ENCODE results near the gene NSMCE3. TPM values are rescaled to one million over a fixed set of nuclear protein-coding genes. Genes with fewer than 3 reads are reported as not detected.
A peak's percentile ranks its signal among the peaks of the same experiment; 100 is the strongest.

The NSMCE3 gene
- total RNA-seq, 1 donor from 2014 or later, result 6.8 TPM

DNA sequence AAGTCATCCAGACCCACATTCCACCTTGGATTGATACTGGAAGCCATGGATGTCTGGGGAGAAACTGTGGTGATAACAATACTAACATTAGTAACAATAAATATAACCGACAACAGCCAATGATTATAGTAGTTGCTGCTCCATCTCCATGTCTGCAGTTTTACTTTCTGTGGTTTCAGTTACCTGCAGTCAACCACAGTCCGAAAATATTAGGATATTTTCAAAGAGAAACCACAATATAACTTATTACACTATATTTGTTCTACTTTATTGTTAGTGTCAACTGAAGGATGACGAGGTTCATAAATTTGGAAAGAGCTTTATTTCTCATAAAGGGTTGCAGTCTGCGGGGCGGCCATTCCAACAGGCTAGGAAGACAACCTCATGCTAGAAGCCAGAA is 2.6 kb upstream of the NSMCE3 start:
- H3K4me1 ChIP-seq, result peaks cover 35% of the 10 kb centered on the region
- H3K36me3 ChIP-seq, result no peaks in the 10 kb centered on the region
- H3K27me3 ChIP-seq (ENCODE audit: low read depth), result no peaks in the 10 kb centered on the region
- H3K9me3 ChIP-seq (replicated peaks), result no peaks in the 10 kb centered on the region
- no peak overlapping the region for H3K4me3 ChIP-seq
- no peak for DNase-seq
- H3K27ac ChIP-seq (replicated peaks), result no peak overlapping the region
- intact Hi-C loops (cut with micrococcal nuclease), result no loop called here
- TF ChIP-seq, protein P1, sequence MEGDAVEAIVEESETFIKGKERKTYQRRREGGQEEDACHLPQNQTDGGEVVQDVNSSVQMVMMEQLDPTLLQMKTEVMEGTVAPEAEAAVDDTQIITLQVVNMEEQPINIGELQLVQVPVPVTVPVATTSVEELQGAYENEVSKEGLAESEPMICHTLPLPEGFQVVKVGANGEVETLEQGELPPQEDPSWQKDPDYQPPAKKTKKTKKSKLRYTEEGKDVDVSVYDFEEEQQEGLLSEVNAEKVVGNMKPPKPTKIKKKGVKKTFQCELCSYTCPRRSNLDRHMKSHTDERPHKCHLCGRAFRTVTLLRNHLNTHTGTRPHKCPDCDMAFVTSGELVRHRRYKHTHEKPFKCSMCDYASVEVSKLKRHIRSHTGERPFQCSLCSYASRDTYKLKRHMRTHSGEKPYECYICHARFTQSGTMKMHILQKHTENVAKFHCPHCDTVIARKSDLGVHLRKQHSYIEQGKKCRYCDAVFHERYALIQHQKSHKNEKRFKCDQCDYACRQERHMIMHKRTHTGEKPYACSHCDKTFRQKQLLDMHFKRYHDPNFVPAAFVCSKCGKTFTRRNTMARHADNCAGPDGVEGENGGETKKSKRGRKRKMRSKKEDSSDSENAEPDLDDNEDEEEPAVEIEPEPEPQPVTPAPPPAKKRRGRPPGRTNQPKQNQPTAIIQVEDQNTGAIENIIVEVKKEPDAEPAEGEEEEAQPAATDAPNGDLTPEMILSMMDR (IDR thresholded peaks at IDR 0.05; ENCODE audit: borderline replicate concordance), result no peak

DNA sequence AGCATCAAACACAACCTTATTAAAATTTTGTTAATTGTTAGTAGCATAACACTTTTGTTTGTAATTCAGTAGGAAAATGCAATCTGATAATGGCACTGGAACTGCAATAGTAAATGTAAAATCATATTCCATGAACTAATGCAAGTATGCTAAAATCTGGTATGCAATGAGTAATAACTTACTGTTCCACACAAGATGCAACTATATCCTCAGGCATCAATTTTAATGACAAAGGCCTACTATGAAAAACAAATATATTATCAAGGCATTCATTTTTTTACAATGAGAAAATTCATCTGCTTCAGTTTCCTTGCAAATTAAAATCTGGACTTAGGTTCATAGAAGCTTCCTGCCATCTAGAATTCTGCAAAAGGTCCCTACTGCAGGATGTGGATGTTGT is 1.4 kb upstream of the NSMCE3 start:
- intact Hi-C loops (cut with micrococcal nuclease), result no loop called here
- Histone ChIP-seq H3K27me3 (ENCODE audit: low read depth) (no peaks in the 10 kb centered on the region), H3K4me1 (peaks cover 45% of the 10 kb centered on the region), H3K36me3 (no peaks in the 10 kb centered on the region), H3K9me3 (replicated peaks) (no peaks in the 10 kb centered on the region), H3K4me3 (no peak overlapping the region), H3K27ac (replicated peaks) (no peak overlapping the region)
- no peak for DNase-seq
- TF ChIP-seq, protein P1 (IDR thresholded peaks at IDR 0.05; ENCODE audit: borderline replicate concordance), result no peak

DNA sequence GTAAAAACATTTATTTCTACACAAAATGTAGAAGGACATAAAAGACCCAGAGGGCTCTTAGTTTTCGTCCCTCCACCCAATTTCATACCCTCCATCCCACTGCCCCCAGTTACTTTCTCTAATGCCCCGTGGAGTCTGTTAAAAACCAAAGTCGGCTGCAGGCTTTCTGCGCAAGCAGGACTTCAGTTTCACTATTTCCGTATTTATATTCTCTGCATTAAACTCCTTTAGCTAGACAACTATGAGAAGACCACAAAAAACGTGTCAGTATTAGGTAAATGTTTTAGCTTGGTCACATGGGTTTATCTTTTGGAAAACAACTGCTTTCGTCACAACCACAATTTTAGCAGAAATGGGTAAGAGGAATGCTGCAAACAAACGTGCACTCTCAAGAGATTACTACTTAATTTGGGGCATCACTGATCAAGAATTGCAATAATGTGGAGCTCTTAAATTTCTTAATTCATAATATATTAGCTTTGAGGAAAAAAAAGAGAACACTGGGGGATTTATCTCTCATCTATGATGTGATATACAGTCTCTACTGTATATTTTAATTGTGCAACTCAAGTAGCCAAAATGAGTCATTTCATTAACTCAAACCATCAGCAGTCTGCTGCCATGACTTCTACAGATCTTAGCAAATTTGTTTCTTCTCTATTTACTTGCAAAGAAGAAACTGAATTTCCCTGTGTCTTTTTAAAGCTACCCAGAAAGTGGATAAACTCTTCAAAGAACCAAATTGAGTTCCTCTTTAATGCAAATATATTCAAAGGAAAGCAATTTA is 740 bp upstream of the NSMCE3 start:
- H3K27me3 ChIP-seq (ENCODE audit: low read depth), result no peaks in the 10 kb centered on the region
- peak overlapping the region; percentile 96 for H3K4me3 ChIP-seq
- TF ChIP-seq, protein P1 (IDR thresholded peaks at IDR 0.05; ENCODE audit: borderline replicate concordance), result no peak
- H3K36me3 ChIP-seq, result no peaks in the 10 kb centered on the region
- peaks cover 45% of the 10 kb centered on the region for H3K4me1 ChIP-seq
- DNase-seq, result no peak
- peak overlapping the region; percentile 95 for H3K27ac ChIP-seq (replicated peaks)
- intact Hi-C loops (cut with micrococcal nuclease), result no loop called here
- no peaks in the 10 kb centered on the region for H3K9me3 ChIP-seq (replicated peaks)

DNA sequence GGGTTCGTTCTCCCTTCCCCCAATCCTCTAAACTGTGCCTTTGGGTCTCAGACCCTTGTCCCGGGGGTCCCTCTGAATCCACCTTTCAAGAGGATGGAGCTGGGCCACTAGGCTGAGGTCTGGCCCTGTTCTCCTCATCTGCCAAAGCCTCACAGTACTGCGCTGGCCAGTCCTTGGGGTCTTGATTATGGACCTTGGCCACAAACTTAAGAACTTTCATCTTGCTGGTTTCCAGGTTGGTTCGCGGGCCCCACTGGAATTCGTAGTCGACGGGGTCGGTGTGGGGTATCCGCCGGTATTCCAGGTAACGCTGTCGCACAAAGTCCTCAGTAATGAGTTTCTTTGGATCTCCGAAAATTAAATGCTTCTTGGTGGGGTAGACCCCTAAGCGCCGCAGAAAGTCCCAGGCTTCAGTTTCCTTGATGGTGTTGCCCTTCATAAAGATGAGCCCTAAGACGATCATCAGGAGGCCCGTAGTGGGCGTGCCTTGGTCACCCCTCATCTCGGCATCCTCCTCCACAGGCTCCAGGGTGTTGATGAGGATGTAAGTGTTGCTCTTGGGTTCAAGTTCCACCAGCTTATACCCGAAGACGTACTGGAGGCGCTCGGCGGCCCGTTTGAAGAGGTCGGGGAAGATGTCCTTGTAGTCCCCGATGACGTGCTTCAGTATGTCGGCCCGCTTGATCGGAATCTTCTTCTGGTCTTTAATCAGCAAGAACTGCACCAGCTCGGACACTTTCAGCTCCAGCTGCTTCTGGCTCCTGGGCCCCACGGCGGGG is 727 bp downstream of the NSMCE3 start:
- DNase-seq, result peak; percentile 14
- Histone ChIP-seq H3K9me3 (replicated peaks) (no peaks in the 10 kb centered on the region), H3K4me1 (peaks cover 45% of the 10 kb centered on the region), H3K27ac (replicated peaks) (peak overlapping the region; percentile 95), H3K27me3 (ENCODE audit: low read depth) (no peaks in the 10 kb centered on the region), H3K4me3 (peak overlapping the region; percentile 96), H3K36me3 (no peaks in the 10 kb centered on the region)
- TF ChIP-seq, protein P1 (IDR thresholded peaks at IDR 0.05; ENCODE audit: borderline replicate concordance), result no peak
- intact Hi-C loops (cut with micrococcal nuclease), result no loop called here

DNA sequence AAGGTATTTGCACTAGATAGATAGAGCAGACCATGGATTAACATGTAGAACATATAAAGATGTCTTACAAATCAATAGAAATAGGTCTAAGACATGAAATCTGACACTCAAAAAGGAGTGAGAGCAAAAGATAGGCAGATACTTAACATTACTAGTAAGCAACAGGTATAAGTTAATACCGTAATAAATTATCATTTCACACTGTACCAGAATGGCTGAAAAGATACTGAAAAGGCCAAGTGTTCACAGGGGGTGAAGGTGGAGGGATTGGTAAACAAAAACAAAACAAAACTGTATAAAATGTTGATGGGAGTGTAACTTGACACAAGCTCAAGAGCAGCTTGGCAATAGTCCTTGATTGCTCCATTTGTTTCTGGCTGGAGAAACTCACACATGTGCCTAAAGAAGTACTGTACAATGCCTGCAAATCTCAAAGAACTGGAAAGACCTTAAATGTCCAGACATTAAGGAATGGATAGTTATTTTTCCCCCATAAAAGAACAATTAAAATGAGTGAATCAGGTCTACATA is 3.5 kb downstream of the NSMCE3 start:
- Histone ChIP-seq H3K27me3 (ENCODE audit: low read depth) (no peaks in the 10 kb centered on the region), H3K4me1 (peaks cover 45% of the 10 kb centered on the region), H3K36me3 (no peaks in the 10 kb centered on the region), H3K4me3 (no peak overlapping the region), H3K9me3 (replicated peaks) (no peaks in the 10 kb centered on the region), H3K27ac (replicated peaks) (no peak overlapping the region)
- no peak for DNase-seq
- TF ChIP-seq, protein P1 (IDR thresholded peaks at IDR 0.05; ENCODE audit: borderline replicate concordance), result no peak
- intact Hi-C loops (cut with micrococcal nuclease), result no loop called here

All from left ventricle myocardium inferior (tissue), 1 donor.